AG09309 (cell line): Measurements from ENCODE around the gene ZNF629.

Source experiments
- DNase-seq: peaks from one replicate; pipeline ENCODE4 v3.0.0-alpha.2; 2010; ENCODE audit warnings: low read depth
- H3K4me3 ChIP-seq: 2 replicates; pipeline ENCODE4 v1.5.1; 2011; ENCODE audit warnings: mild to moderate bottlenecking, low read depth, low read length, moderate library complexity; ENCODE audit not compliant: control insufficient read depth
- TF ChIP-seq, protein P1 (sequence below): IDR thresholded peaks from 2 replicates; pipeline ENCODE4 v1.5.1; 2011; ENCODE audit warnings: mild to moderate bottlenecking, low read depth, low read length, inconsistent platforms; ENCODE audit not compliant: insufficient read depth, control insufficient read depth; ENCODE audit errors: missing control alignments

Gene ZNF629

DNA sequence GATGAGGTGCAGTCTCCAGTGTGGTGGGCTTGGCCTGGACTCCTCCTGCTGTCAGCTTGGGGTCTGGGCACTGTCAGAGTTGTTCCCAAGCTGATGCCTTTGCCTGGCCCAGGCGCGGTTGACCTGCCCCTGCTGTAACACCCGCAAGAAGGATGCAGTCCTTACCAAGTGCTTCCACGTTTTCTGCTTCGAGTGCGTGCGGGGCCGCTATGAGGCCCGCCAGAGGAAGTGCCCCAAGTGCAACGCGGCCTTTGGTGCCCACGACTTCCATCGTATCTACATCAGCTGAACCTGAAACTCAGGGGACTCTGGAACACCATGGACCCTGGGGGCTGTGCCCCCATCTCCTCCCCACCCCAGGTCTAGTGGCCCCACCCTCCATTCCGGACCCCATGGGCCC is 13.2 kb downstream of the ZNF629 start:
- TF ChIP-seq, protein P1, sequence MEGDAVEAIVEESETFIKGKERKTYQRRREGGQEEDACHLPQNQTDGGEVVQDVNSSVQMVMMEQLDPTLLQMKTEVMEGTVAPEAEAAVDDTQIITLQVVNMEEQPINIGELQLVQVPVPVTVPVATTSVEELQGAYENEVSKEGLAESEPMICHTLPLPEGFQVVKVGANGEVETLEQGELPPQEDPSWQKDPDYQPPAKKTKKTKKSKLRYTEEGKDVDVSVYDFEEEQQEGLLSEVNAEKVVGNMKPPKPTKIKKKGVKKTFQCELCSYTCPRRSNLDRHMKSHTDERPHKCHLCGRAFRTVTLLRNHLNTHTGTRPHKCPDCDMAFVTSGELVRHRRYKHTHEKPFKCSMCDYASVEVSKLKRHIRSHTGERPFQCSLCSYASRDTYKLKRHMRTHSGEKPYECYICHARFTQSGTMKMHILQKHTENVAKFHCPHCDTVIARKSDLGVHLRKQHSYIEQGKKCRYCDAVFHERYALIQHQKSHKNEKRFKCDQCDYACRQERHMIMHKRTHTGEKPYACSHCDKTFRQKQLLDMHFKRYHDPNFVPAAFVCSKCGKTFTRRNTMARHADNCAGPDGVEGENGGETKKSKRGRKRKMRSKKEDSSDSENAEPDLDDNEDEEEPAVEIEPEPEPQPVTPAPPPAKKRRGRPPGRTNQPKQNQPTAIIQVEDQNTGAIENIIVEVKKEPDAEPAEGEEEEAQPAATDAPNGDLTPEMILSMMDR, result no peak
- H3K4me3 ChIP-seq, result no peak overlapping the region
- no peak for DNase-seq

DNA sequence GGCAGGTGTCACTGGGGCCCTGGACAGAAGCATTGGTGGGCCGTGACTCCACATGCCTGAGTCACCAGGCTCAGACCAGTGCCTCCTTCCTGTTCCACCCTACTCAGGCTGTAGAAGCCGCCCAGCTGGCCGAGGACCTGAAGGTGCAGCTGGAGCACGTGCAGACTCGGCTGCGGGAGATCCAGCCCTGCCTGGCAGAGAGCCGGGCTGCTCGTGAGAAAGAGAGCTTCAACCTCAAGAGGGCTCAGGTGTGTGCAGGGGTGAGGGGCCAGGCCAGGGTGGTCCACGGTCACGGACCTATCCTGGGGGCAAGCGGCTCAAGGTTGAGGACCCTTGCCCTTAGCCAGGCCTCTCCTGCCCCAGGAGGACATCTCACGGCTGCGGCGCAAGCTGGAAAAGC is 15.3 kb downstream of the ZNF629 start:
- DNase-seq, result no peak
- no peak overlapping the region for H3K4me3 ChIP-seq
- TF ChIP-seq, protein P1, result no peak

DNA sequence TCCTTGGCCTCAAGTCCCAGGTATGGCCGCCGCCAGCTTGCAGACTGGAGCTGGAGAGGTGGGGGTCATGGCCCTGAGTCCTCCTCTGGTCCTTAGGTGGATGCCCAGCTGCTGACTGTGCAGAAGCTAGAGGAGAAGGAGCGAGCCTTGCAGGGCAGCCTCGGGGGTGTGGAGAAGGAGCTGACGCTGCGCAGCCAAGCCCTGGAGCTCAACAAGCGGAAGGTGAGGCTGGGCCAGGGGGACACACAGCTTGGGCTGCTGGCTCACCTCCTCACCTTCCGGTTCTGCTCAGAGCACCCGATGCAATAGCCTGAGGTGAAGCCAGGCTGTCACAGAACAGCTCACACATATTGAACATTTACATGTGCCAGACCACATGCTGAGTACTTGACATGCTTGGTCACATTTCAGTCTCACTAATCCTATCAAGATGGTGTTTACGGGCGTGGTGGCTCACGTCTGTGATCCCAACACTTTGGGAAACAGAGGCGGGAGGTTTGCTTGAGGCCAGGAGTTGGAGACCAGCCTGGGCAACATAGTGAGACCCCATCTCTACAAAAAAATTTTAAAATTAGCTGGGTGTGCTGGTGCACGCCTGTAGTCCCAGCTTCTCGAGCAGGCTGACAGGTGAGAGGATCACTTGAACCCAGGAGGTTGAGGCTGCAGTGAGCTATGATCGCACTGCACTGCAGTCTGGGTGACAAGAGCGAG is 17.5 kb downstream of the ZNF629 start:
- no peak for DNase-seq

DNA sequence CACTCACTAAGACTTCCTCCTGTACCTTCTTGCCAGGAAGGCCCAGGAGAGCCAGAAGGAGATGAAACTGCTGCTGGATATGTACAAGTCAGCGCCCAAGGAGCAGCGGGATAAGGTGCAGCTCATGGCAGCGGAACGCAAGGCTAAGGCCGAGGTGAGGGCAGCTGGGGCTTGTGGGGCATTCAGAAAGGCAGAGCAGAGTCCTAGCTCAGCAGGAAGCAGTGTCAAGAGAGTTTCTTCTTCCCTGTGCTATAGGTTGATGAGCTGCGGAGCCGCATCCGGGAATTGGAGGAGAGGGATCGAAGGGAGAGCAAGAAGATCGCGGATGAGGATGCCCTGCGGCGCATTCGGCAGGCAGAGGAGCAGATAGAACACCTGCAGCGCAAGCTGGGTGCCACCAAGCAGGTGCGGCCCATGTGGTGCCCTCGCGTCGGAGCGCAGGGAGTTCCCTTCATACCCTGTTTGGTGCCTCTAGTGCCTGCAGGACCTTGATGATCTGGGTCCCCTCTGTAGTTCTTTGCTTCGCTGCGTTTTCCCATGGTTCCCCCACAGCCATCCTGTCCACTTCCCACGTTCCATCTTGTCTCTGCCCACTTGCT is 18.3 kb downstream of the ZNF629 start:
- DNase-seq, result no peak
- TF ChIP-seq, protein P1, result no peak
- no peak overlapping the region for H3K4me3 ChIP-seq

More for the DNA sequence above, 17.5 kb downstream of the ZNF629 start:
- TF ChIP-seq, protein P1, result no peak
- no peak overlapping the region for H3K4me3 ChIP-seq

DNA sequence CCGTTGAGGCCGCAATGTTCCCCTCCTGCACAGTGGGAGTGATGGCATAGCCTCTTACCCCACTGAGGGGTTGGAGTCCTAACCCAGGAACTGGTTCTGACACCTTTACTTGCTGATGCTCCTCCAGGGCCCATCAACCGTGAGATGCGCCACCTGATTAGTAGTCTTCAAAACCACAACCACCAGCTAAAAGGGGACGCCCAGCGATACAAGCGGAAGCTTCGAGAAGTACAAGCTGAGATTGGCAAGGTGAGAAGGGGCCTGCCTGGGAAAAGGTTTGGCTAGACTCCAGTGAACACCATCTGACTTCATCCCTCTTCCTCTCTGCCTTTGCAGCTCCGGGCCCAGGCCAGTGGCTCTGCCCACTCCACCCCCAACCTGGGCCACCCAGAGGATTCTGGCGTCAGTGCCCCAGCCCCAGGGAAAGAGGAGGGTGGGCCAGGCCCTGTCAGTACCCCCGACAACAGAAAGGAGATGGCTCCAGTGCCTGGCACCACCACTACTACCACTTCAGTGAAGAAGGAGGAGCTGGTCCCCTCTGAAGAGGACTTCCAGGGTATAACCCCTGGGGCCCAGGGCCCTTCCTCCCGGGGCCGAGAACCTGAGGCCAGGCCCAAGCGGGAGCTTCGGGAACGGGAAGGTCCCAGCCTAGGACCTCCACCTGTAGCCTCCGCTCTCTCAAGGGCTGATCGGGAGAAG is 19.1 kb downstream of the ZNF629 start:
- DNase-seq, result no peak
- TF ChIP-seq, protein P1, result no peak
- H3K4me3 ChIP-seq, result no peak overlapping the region

DNA sequence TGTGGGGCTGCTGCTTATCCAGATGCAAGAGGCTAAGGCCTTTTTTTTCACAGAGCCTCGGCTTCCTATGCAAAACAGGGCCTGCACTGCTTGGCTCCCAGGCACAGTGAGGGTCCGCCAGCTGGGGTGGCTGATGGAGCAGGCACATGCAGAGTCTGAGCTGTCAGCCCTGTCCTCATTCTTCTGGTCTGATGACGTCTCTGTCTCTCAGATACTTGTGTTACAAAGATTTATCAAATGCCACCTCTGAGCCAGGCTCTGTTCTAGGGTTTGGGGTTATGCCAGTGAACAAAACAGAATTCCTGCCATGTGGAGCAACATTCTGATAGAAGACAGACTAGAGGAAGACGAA is 20.1 kb downstream of the ZNF629 start:
- no peak for DNase-seq
- H3K4me3 ChIP-seq, result no peak overlapping the region
- TF ChIP-seq, protein P1, result no peak
